K562 (cell line): ENCODE data around the gene HLA-DMB. TPM values are rescaled to one million over a fixed set of nuclear protein-coding genes. Genes with fewer than 3 reads are reported as not detected.

Experiments used
- CHD4 ChIP-seq: fragments of 200-600 bp; sonication (generic); IDR thresholded peaks from 3 replicates; pipeline ENCODE4 v1.6.1; 2012; ENCODE audit warnings: low read depth, mild to moderate bottlenecking, mixed read lengths, low read length, inconsistent platforms; ENCODE audit not compliant: insufficient read depth, insufficient replicate concordance, poor library complexity, severe bottlenecking
- CSDE1 ChIP-seq, 2 experiments: fragments of 450-650 bp; IDR thresholded peaks; 2 replicates each; pipeline ENCODE4 v1.6.1; 2016; ENCODE audit warnings: mild to moderate bottlenecking in 1 of 2
- GTF2F1 ChIP-seq: IDR thresholded peaks from 2 replicates; pipeline ENCODE4 v1.6.1; 2011; ENCODE audit warnings: low read depth, low read length, improper control_type of control experiment
- POLR2H ChIP-seq: IDR thresholded peaks from 2 replicates; pipeline ENCODE4 v1.6.1; 2016; ENCODE audit warnings: missing genetic modification characterization, low read depth, mild to moderate bottlenecking, control low read depth, missing compliant biosample characterization, moderate library complexity
- ZNF24 ChIP-seq: fragments of 450-650 bp; IDR thresholded peaks from 2 replicates; pipeline ENCODE4 v1.6.1; 2016
- ZNF316 ChIP-seq: fragments of 450-650 bp; IDR thresholded peaks from 2 replicates; pipeline ENCODE4 v1.6.1; 2016
- ZNF75A ChIP-seq: fragments of 450-650 bp; formaldehyde crosslinking; IDR thresholded peaks from 2 replicates; pipeline ENCODE4 v1.4.0; 2020; ENCODE audit warnings: mild to moderate bottlenecking
- polyA plus RNA-seq, 8 experiments: library from polyadenylated mRNA; depleted of rRNA in 4 of 8; stranded (reverse) in 5 of 8; unstranded in 3 of 8; fragments of >200 nt; fragmentation: Nextera tagmentation in 2 of 8; fragmentation: Illumina TruSeq in 1 of 8; extraction: Ambion mirVana in 2 of 8; extraction: Trizol in 1 of 8; gene quantifications; 2 replicates each; pipeline versions ENCODE4 v1.2.1 to v1.2.3, GENCODE V29; 2011 to 2014; ENCODE audit warnings: inconsistent platforms in 1 of 8, missing spikeins in 1 of 8
- total RNA-seq, 7 experiments: library from RNA; depleted of rRNA in 6 of 7; stranded (reverse); fragments of >200 nt in 6 of 7; fragmentation: Illumina TruSeq in 2 of 7; extraction: Trizol in 2 of 7; gene quantifications; 2 replicates each; pipeline versions ENCODE4 v1.2.1 to v1.2.3, GENCODE V29; 2011 to 2021; ENCODE audit warnings: low replicate concordance in 1 of 7
- TF ChIP-seq, protein P1 (sequence below): fragments of 450-650 bp; IDR thresholded peaks from 2 replicates; pipeline ENCODE4 v1.6.1; 2018; ENCODE audit not compliant: partially characterized antibody
- TF ChIP-seq, protein P2 (sequence below): fragments of 250-450 bp; sonication (Bioruptor Pico); IDR thresholded peaks from 2 replicates; pipeline ENCODE4 v1.8.0; 2022; ENCODE audit warnings: moderate library complexity, mild to moderate bottlenecking, inconsistent platforms
- TF ChIP-seq, protein P3 (sequence below): IDR thresholded peaks from 2 replicates; pipeline ENCODE4 v1.6.1; 2011; ENCODE audit warnings: borderline replicate concordance, low read depth, mild to moderate bottlenecking, moderate library complexity, low read length; ENCODE audit not compliant: insufficient read depth, poor library complexity, severe bottlenecking
- TF ChIP-seq, protein P4 (sequence below): fragments of 450-650 bp; formaldehyde crosslinking; IDR thresholded peaks from 2 replicates; pipeline ENCODE4 v1.4.0; 2020; ENCODE audit warnings: mild to moderate bottlenecking, mixed read lengths
- TF ChIP-seq, protein P5 (sequence below): fragments of 250-450 bp; sonication (Bioruptor Pico); IDR thresholded peaks from 2 replicates; pipeline ENCODE4 v1.4.0; 2020
- TF ChIP-seq, protein P6 (sequence below): fragments of 450-650 bp; IDR thresholded peaks from 2 replicates; pipeline ENCODE4 v1.6.1; 2016; ENCODE audit warnings: missing biosample characterization, missing genetic modification characterization

The HLA-DMB gene
- total and polyA plus RNA-seq, 9 of the 15 experiments (the other 6 are each of a cell fraction or from before 2014, with no cell fraction given): 0.38 TPM; not detected in 8

DNA sequence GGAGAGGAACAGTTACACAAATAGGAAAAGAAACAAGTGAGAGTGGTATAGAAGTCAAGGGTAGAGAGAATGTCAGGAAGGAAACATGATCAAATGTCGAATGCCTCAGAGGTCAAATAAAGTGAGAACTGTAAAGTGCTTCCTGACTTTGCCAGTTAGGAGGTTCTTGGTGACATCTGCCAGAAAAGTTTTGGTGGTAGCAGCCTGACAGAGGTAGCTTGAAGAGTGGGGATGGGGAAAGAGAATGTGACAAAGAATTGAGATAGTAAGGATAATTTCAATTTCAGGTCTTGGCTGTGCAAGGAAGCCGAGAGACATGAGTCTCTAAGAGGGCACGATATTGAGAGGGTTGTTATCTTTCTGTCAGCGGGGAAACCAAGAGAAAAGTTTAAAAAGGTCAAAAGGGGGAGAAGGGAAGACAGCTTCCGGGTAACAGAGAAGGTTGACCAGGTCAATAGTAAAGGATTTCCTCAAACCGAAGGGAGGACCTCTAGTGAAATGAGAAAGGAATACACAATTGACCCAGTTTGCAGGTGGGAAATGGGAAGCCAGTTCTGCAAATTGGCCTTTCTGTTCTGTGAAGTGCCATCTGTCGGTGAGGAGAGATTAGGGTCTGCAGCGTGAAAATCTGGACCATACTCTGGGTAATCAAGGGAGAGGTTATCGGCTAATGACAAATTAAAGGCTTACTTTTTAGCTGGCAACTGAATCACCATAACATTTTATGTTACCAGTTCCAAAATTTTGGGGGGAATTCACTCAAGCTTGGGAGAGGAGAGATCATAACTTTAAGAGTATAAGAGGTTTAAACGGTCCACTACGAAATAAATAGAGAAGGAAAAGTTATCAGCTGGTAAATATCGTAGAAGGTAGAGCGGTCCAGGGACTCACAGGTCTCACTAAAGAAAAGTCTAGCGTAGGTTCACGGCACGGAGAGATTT lies 26.6 kb upstream of the HLA-DMB start (continued):
- TF ChIP-seq, protein P1, sequence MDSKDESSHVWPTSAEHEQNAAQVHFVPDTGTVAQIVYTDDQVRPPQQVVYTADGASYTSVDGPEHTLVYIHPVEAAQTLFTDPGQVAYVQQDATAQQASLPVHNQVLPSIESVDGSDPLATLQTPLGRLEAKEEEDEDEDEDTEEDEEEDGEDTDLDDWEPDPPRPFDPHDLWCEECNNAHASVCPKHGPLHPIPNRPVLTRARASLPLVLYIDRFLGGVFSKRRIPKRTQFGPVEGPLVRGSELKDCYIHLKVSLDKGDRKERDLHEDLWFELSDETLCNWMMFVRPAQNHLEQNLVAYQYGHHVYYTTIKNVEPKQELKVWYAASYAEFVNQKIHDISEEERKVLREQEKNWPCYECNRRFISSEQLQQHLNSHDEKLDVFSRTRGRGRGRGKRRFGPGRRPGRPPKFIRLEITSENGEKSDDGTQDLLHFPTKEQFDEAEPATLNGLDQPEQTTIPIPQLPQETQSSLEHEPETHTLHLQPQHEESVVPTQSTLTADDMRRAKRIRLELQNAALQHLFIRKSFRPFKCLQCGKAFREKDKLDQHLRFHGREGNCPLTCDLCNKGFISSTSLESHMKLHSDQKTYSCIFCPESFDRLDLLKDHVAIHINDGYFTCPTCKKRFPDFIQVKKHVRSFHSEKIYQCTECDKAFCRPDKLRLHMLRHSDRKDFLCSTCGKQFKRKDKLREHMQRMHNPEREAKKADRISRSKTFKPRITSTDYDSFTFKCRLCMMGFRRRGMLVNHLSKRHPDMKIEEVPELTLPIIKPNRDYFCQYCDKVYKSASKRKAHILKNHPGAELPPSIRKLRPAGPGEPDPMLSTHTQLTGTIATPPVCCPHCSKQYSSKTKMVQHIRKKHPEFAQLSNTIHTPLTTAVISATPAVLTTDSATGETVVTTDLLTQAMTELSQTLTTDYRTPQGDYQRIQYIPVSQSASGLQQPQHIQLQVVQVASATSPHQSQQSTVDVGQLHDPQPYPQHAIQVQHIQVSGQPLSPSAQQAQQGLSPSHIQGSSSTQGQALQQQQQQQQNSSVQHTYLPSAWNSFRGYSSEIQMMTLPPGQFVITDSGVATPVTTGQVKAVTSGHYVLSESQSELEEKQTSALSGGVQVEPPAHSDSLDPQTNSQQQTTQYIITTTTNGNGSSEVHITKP: peak; percentile 66
- TF ChIP-seq ZNF316 (0 out of 2 replicates have a peak, but pooled peaks have one; percentile 1), POLR2H (tag) (no peak), ZNF75A (CRISPR knock-in tag) (no peak), CSDE1 (IDR thresholded peaks at IDR 0.05) (no peak), GTF2F1 (no peak), ZNF24 (no peak), CHD4 (no peak)
- TF ChIP-seq, protein P2, sequence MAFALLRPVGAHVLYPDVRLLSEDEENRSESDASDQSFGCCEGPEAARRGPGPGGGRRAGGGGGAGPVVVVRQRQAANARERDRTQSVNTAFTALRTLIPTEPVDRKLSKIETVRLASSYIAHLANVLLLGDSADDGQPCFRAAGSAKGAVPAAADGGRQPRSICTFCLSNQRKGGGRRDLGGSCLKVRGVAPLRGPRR (CRISPR knock-in tag): no peak
- TF ChIP-seq, protein P3, sequence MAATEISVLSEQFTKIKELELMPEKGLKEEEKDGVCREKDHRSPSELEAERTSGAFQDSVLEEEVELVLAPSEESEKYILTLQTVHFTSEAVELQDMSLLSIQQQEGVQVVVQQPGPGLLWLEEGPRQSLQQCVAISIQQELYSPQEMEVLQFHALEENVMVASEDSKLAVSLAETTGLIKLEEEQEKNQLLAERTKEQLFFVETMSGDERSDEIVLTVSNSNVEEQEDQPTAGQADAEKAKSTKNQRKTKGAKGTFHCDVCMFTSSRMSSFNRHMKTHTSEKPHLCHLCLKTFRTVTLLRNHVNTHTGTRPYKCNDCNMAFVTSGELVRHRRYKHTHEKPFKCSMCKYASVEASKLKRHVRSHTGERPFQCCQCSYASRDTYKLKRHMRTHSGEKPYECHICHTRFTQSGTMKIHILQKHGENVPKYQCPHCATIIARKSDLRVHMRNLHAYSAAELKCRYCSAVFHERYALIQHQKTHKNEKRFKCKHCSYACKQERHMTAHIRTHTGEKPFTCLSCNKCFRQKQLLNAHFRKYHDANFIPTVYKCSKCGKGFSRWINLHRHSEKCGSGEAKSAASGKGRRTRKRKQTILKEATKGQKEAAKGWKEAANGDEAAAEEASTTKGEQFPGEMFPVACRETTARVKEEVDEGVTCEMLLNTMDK: peak; percentile 52
- TF ChIP-seq, protein P4, sequence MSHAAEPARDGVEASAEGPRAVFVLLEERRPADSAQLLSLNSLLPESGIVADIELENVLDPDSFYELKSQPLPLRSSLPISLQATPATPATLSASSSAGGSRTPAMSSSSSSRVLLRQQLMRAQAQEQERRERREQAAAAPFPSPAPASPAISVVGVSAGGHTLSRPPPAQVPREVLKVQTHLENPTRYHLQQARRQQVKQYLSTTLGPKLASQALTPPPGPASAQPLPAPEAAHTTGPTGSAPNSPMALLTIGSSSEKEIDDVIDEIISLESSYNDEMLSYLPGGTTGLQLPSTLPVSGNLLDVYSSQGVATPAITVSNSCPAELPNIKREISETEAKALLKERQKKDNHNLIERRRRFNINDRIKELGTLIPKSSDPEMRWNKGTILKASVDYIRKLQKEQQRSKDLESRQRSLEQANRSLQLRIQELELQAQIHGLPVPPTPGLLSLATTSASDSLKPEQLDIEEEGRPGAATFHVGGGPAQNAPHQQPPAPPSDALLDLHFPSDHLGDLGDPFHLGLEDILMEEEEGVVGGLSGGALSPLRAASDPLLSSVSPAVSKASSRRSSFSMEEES: no peak
- TF ChIP-seq, protein P5, sequence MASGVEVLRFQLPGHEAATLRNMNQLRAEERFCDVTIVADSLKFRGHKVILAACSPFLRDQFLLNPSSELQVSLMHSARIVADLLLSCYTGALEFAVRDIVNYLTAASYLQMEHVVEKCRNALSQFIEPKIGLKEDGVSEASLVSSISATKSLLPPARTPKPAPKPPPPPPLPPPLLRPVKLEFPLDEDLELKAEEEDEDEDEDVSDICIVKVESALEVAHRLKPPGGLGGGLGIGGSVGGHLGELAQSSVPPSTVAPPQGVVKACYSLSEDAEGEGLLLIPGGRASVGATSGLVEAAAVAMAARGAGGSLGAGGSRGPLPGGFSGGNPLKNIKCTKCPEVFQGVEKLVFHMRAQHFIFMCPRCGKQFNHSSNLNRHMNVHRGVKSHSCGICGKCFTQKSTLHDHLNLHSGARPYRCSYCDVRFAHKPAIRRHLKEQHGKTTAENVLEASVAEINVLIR (CRISPR knock-in tag): no peak
- TF ChIP-seq, protein P6, sequence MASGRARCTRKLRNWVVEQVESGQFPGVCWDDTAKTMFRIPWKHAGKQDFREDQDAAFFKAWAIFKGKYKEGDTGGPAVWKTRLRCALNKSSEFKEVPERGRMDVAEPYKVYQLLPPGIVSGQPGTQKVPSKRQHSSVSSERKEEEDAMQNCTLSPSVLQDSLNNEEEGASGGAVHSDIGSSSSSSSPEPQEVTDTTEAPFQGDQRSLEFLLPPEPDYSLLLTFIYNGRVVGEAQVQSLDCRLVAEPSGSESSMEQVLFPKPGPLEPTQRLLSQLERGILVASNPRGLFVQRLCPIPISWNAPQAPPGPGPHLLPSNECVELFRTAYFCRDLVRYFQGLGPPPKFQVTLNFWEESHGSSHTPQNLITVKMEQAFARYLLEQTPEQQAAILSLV (tag): no peak
